ENCODE measurements around the gene RPUSD4.

DNA sequence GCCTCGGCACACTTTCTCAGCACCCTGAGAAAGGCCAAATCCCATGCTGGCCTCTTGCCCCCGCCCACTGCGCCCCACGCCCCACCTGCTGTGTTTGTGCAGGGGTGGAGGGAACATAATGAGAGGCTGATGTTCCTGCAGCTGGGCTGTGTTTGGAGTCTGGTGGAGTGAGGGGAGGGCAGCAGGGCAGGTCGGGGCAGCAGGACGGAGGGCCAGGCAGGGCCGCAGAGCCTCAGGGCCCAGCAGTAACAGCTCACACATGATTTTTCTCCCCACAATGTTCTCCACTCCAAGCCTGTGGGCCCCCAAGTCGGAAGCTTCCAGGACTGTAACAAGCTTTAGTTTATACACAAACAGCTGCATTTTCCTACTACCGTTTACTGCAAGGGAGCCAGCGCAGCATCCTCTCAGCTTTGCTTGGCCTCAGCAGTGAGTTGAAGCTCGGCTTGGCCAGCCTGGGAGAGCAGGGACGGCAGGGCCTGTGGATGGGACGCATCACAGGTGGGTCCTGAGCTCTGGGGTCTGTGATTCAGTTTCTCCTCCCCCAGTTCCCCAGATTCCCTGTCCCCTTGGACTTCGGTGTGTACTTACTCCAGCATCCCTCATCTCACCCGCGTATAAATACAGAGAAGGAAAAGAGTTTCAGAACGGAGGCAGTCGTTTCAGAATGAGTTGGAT, 51.0 kb downstream of the RPUSD4 start:
- TF ChIP-seq, protein P1, sequence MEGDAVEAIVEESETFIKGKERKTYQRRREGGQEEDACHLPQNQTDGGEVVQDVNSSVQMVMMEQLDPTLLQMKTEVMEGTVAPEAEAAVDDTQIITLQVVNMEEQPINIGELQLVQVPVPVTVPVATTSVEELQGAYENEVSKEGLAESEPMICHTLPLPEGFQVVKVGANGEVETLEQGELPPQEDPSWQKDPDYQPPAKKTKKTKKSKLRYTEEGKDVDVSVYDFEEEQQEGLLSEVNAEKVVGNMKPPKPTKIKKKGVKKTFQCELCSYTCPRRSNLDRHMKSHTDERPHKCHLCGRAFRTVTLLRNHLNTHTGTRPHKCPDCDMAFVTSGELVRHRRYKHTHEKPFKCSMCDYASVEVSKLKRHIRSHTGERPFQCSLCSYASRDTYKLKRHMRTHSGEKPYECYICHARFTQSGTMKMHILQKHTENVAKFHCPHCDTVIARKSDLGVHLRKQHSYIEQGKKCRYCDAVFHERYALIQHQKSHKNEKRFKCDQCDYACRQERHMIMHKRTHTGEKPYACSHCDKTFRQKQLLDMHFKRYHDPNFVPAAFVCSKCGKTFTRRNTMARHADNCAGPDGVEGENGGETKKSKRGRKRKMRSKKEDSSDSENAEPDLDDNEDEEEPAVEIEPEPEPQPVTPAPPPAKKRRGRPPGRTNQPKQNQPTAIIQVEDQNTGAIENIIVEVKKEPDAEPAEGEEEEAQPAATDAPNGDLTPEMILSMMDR (IDR thresholded peaks at IDR 0.05) = no peak
- TF ChIP-seq POLR2AphosphoS5 (IDR thresholded peaks at IDR 0.05; ENCODE audit: low read depth, low read length) (no peak), SIN3A (IDR thresholded peaks at IDR 0.05; ENCODE audit: borderline replicate concordance, low read depth, low read length) (no peak), EZH2phosphoT487 (IDR thresholded peaks at IDR 0.05; ENCODE audit: borderline replicate concordance, low read depth) (no peak), YY1 (IDR thresholded peaks at IDR 0.05; ENCODE audit: low read depth) (no peak), MXI1 (IDR thresholded peaks at IDR 0.05; ENCODE audit: low read depth, low read length) (no peak), TCF12 (IDR thresholded peaks at IDR 0.05) (no peak), RCOR1 (IDR thresholded peaks at IDR 0.05; ENCODE audit: low read length) (no peak), RXRA (IDR thresholded peaks at IDR 0.05; ENCODE audit: borderline replicate concordance, low read depth) (no peak)
- TF ChIP-seq, protein P2, sequence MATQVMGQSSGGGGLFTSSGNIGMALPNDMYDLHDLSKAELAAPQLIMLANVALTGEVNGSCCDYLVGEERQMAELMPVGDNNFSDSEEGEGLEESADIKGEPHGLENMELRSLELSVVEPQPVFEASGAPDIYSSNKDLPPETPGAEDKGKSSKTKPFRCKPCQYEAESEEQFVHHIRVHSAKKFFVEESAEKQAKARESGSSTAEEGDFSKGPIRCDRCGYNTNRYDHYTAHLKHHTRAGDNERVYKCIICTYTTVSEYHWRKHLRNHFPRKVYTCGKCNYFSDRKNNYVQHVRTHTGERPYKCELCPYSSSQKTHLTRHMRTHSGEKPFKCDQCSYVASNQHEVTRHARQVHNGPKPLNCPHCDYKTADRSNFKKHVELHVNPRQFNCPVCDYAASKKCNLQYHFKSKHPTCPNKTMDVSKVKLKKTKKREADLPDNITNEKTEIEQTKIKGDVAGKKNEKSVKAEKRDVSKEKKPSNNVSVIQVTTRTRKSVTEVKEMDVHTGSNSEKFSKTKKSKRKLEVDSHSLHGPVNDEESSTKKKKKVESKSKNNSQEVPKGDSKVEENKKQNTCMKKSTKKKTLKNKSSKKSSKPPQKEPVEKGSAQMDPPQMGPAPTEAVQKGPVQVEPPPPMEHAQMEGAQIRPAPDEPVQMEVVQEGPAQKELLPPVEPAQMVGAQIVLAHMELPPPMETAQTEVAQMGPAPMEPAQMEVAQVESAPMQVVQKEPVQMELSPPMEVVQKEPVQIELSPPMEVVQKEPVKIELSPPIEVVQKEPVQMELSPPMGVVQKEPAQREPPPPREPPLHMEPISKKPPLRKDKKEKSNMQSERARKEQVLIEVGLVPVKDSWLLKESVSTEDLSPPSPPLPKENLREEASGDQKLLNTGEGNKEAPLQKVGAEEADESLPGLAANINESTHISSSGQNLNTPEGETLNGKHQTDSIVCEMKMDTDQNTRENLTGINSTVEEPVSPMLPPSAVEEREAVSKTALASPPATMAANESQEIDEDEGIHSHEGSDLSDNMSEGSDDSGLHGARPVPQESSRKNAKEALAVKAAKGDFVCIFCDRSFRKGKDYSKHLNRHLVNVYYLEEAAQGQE (IDR thresholded peaks at IDR 0.05; ENCODE audit: low read depth, low read length) = no peak

Measured in SK-N-SH (cell line).